H1 (cell line): ENCODE measurements around the gene ZNF189. TPM values are rescaled to one million over a fixed set of nuclear protein-coding genes. Genes with fewer than 3 reads are reported as not detected.

ENCODE experiments used
- CTCF ChIA-PET: fragments of 300-600 bp; sonication (Branson Sonifier 250); formaldehyde crosslinking; loops from one replicate; lab custom pipeline; 2021; ENCODE audit not compliant: partially characterized antibody; lab: Charles Lee
- POLR2A ChIA-PET: fragments of 300-600 bp; sonication (Branson Sonifier 250); formaldehyde crosslinking; loops from one replicate; lab custom pipeline; 2021; ENCODE audit warnings: inconsistent platforms; ENCODE audit not compliant: partially characterized antibody; lab: Charles Lee
- DNase-seq, 2 experiments: peaks; one replicate each; pipeline versions ENCODE4 v3.0.0 to v3.0.0-alpha.2; 2010 to 2022; ENCODE audit warnings: low spot score in 2 of 2, low read depth in 1 of 2, mixed read lengths in 1 of 2
- FAIRE-seq: peaks from 2 replicates; lab custom pipeline; 2011; peaks lifted over from hg19 to GRCh38; lab: Jason Lieb, UNC
- H2AFZ ChIP-seq: 2 replicates; pipeline ENCODE4 v1.8.1; 2012; ENCODE audit warnings: low read length, inconsistent platforms
- H2AK5ac ChIP-seq: 2 replicates; pipeline ENCODE4 v1.6.1; 2013; ENCODE audit warnings: low read depth, low read length
- H2BK120ac ChIP-seq: replicated peaks from 2 replicates; pipeline ENCODE3; 2013; ENCODE audit warnings: low read depth, low read length, inconsistent platforms
- H2BK12ac ChIP-seq: 2 replicates; pipeline ENCODE4 v1.6.1; 2013; ENCODE audit warnings: low read depth, low read length
- H2BK15ac ChIP-seq: 2 replicates; pipeline ENCODE4 v1.6.1; 2013; ENCODE audit warnings: low read length
- H2BK20ac ChIP-seq: 2 replicates; pipeline ENCODE4 v1.6.1; 2013; ENCODE audit warnings: low read length
- H2BK5ac ChIP-seq: 2 replicates; pipeline ENCODE4 v1.6.1; 2013; ENCODE audit warnings: low read depth, low read length
- H3K14ac ChIP-seq: 2 replicates; pipeline ENCODE4 v1.6.1; 2013; ENCODE audit warnings: inconsistent platforms; ENCODE audit not compliant: insufficient read length
- H3K18ac ChIP-seq: 2 replicates; pipeline ENCODE4 v1.6.1; 2013; ENCODE audit warnings: low read length; ENCODE audit errors: extremely low read depth
- H3K23ac ChIP-seq: 2 replicates; pipeline ENCODE4 v1.6.1; 2013; ENCODE audit warnings: inconsistent platforms; ENCODE audit not compliant: insufficient read length
- H3K23me2 ChIP-seq: 2 replicates; pipeline ENCODE4 v1.6.1; 2013; ENCODE audit warnings: low read depth, low read length
- H3K27ac ChIP-seq: 2 replicates; pipeline ENCODE4 v1.6.1; 2011; ENCODE audit warnings: low read depth, low read length, inconsistent platforms
- H3K27me3 ChIP-seq, 4 experiments: replicated peaks in 1 of 4; 1 replicate in 1 of 4; 2 replicates in 3 of 4; pipeline versions ENCODE4 v1.6.1 to v1.8.1; 2011 to 2013; ENCODE audit warnings: low read length in 3 of 4, mild to moderate bottlenecking in 3 of 4, inconsistent platforms in 2 of 4, mixed read lengths in 2 of 4, moderate library complexity in 1 of 4; ENCODE audit not compliant: control insufficient read depth in 3 of 4, insufficient read depth in 3 of 4; ENCODE audit errors: extremely low read depth in 1 of 4
- H3K36me3 ChIP-seq, 4 experiments: 2 replicates each; pipeline versions ENCODE4 v1.6.1 to v1.8.1; 2011 to 2013; ENCODE audit warnings: mild to moderate bottlenecking in 4 of 4, low read length in 3 of 4, moderate library complexity in 2 of 4, control low read depth in 1 of 4, inconsistent platforms in 1 of 4; ENCODE audit not compliant: insufficient read depth in 4 of 4, control insufficient read depth in 2 of 4
- H3K4ac ChIP-seq: replicated peaks from 2 replicates; pipeline ENCODE3; 2013; ENCODE audit warnings: low read length, low read depth, mixed read lengths, inconsistent platforms; ENCODE audit not compliant: insufficient read length
- H3K4me1 ChIP-seq, 4 experiments: replicated peaks in 1 of 4; 1 replicate in 1 of 4; 2 replicates in 3 of 4; pipeline versions ENCODE4 v1.6.1 to v1.8.1; 2011 to 2013; ENCODE audit warnings: low read length in 3 of 4, inconsistent platforms in 2 of 4, mixed read lengths in 1 of 4; ENCODE audit not compliant: insufficient read depth in 4 of 4, control insufficient read depth in 3 of 4
- H3K4me2 ChIP-seq, 2 experiments: 2 replicates each; pipeline versions ENCODE4 v1.6.1 to v1.8.1; 2011 to 2013; ENCODE audit warnings: low read depth in 2 of 2, low read length in 2 of 2, control low read depth in 1 of 2, inconsistent platforms in 1 of 2, mild to moderate bottlenecking in 1 of 2; ENCODE audit not compliant: insufficient read depth in 1 of 2
- H3K4me3 ChIP-seq, 4 experiments: fragments of 200-600, 300-600 bp in 1 of 4; sonication (generic), shearing (Covaris generic), sonication (Bioruptor Twin) in 1 of 4; 2 replicates each; pipeline versions ENCODE4 v1.5.1 to v1.8.1; 2011 to 2016; ENCODE audit warnings: low read length in 4 of 4, low read depth in 3 of 4, control low read depth in 2 of 4, inconsistent platforms in 2 of 4, mild to moderate bottlenecking in 2 of 4, mixed read lengths in 1 of 4, moderate library complexity in 1 of 4; ENCODE audit not compliant: insufficient read depth in 2 of 4; ENCODE audit errors: extremely low read depth in 1 of 4
- H3K56ac ChIP-seq: replicated peaks from 2 replicates; pipeline ENCODE3; 2013; ENCODE audit warnings: low read depth, mild to moderate bottlenecking, mixed read lengths, low read length, inconsistent platforms; ENCODE audit not compliant: insufficient read length
- H3K79me1 ChIP-seq: 2 replicates; pipeline ENCODE4 v1.6.1; 2013; ENCODE audit warnings: low read depth, low read length, control low read depth
- H3K79me2 ChIP-seq, 2 experiments: 2 replicates each; pipeline versions ENCODE4 v1.6.1 to v1.8.1; 2012 to 2013; ENCODE audit warnings: low read length in 2 of 2, mild to moderate bottlenecking in 2 of 2, inconsistent platforms in 1 of 2; ENCODE audit not compliant: insufficient read depth in 2 of 2, control insufficient read depth in 1 of 2
- H3K9ac ChIP-seq, 4 experiments: replicated peaks in 1 of 4; 1 replicate in 1 of 4; 2 replicates in 3 of 4; pipeline versions ENCODE4 v1.6.1 to v1.8.1; 2011 to 2013; ENCODE audit warnings: low read depth in 3 of 4, low read length in 3 of 4, control low read depth in 2 of 4, mild to moderate bottlenecking in 2 of 4, moderate library complexity in 2 of 4, inconsistent platforms in 1 of 4; ENCODE audit errors: extremely low read depth in 1 of 4
- H3K9me3 ChIP-seq, 2 experiments: 2 replicates each; pipeline versions ENCODE4 v1.6.1 to v1.8.1; 2012 to 2013; ENCODE audit warnings: mild to moderate bottlenecking in 2 of 2, moderate library complexity in 2 of 2, control low read depth in 1 of 2, inconsistent platforms in 1 of 2, low read depth in 1 of 2, low read length in 1 of 2, mixed read lengths in 1 of 2; ENCODE audit not compliant: insufficient read depth in 2 of 2
- H4K20me1 ChIP-seq, 2 experiments: replicated peaks in 1 of 2; 2 replicates each; pipeline versions ENCODE3 to v1.8.1; 2011 to 2013; ENCODE audit warnings: inconsistent platforms in 2 of 2, low read length in 2 of 2, mild to moderate bottlenecking in 1 of 2; ENCODE audit not compliant: insufficient read depth in 2 of 2, control insufficient read depth in 1 of 2
- H4K5ac ChIP-seq: 2 replicates; pipeline ENCODE4 v1.6.1; 2013; ENCODE audit warnings: low read length, low read depth, mixed read lengths, inconsistent platforms; ENCODE audit not compliant: insufficient read length
- H4K8ac ChIP-seq: 2 replicates; pipeline ENCODE4 v1.8.0; 2013; ENCODE audit warnings: mild to moderate bottlenecking, moderate library complexity, low read length, inconsistent platforms; ENCODE audit not compliant: insufficient read depth; ENCODE audit errors: extremely low read depth
- H4K91ac ChIP-seq: replicated peaks from 2 replicates; pipeline ENCODE3; 2013; ENCODE audit warnings: low read length, mixed read lengths, inconsistent platforms; ENCODE audit not compliant: insufficient read length
- HDAC2 ChIP-seq, 2 experiments: fragments of 300-600 bp in 1 of 2; sonication (generic) in 1 of 2; IDR thresholded peaks; 2 replicates each; pipeline ENCODE4 v1.6.1; 2011 to 2012; ENCODE audit warnings: low read depth in 2 of 2, low read length in 2 of 2, mild to moderate bottlenecking in 2 of 2, moderate library complexity in 2 of 2, borderline replicate concordance in 1 of 2, inconsistent platforms in 1 of 2
- POLR2A ChIP-seq, 2 experiments: IDR thresholded peaks; 1 replicate in 1 of 2; 2 replicates in 1 of 2; pipeline ENCODE4 v1.6.1; 2011; ENCODE audit warnings: low read depth in 2 of 2, low read length in 2 of 2, mild to moderate bottlenecking in 2 of 2; ENCODE audit errors: control extremely low read depth in 1 of 2
- ZNF274 ChIP-seq: IDR thresholded peaks from 2 replicates; pipeline ENCODE4 v1.7.0; 2012; ENCODE audit warnings: low read length, borderline replicate concordance; ENCODE audit errors: extremely low read depth
- WGBS, 2 experiments: shearing (Covaris generic) in 1 of 2; methylation state at CpG; one replicate each; pipeline versions ENCODE4 v1.1.6 to v1.1.7; 2013 to 2015; ENCODE audit warnings: low lambda C conversion rate in 2 of 2, mixed read lengths in 2 of 2, inconsistent platforms in 1 of 2, low coverage in 1 of 2, missing lambda C conversion rate in 1 of 2; ENCODE audit not compliant: insufficient replicate concordance in 2 of 2, insufficient coverage in 1 of 2, insufficient read length in 1 of 2; ENCODE audit errors: extremely low coverage in 1 of 2, missing lambda C conversion rate in 1 of 2; 5-methylcytosine and 5-hydroxymethylcytosine counted together
- polyA plus RNA-seq, 7 experiments: library from polyadenylated mRNA; depleted of rRNA in 3 of 7; stranded (reverse) in 5 of 7; unstranded in 2 of 7; fragments of >200 nt in 5 of 7; fragments of 200-250 nt in 2 of 7; gene quantifications; 1 replicate in 5 of 7; 2 replicates in 1 of 7; 4 replicates in 1 of 7; pipeline versions ENCODE4 v1.2.1 to v1.2.3, GENCODE V29; 2011 to 2013; ENCODE audit warnings: missing spikeins in 2 of 7, mixed read lengths in 2 of 7
- total RNA-seq: library from RNA; stranded (reverse); fragmentation: NEBNext Ultra II Directional; extraction: Animal tissue kit (Norgen Biotek cat#: 25700); gene quantifications from 2 replicates; pipeline ENCODE4 v1.2.1, GENCODE V29; 2021

Gene ZNF189
- total and polyA plus RNA-seq, 2 of the 8 experiments (the other 6 are each of a cell fraction or from before 2014, with no cell fraction given) = 1.9 to 12.3 TPM

DNA sequence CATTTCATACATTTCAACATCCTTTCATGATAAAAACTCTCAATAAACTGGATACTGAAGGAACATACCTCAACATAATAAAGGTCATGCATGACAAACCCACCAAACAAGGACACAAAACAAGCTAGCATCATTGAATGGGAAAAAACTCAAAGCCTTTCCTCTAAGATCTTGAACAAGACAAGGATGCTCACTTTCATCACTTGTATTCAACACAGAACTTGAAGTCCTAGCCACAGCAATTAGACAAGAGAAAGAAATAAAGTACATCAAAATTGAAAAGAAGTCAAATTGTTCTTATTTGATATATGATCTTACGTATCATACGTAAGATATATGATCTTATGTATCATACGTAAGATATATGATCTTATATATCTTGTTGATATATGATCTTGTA is 5.5 kb upstream of the ZNF189 start:
- Histone ChIP-seq H3K9me3 (no peaks in the 10 kb centered on the region; a peak in 1 of 4 replicates), H4K91ac (no peak overlapping the region)
- CTCF ChIA-PET = no interaction called here

More for the DNA sequence above, 5.5 kb upstream of the ZNF189 start:
- no peaks in the 10 kb centered on the region for H3K79me1 ChIP-seq
- 92% methylated on average over 3 of the region's 3 CpGs; no CpG with 5 or more reads in 1 of the 2 experiments for WGBS, 2 experiments
- no peak for TF ChIP-seq HDAC2 (IDR thresholded peaks at IDR 0.05; ENCODE audit: borderline replicate concordance in 1 of 2, low read depth in 2 of 2, low read length in 2 of 2)
- no peak for TF ChIP-seq ZNF274
- TF ChIP-seq POLR2A (IDR thresholded peaks at IDR 0.05; ENCODE audit: control extremely low read depth in 1 of 2, low read depth in 2 of 2, low read length in 2 of 2) = no peak
- H3K9ac ChIP-seq = no peak overlapping the region
- H3K18ac ChIP-seq = no peak overlapping the region
- H2BK12ac ChIP-seq = no peak overlapping the region
- no peak overlapping the region for H3K56ac ChIP-seq
- H2BK20ac ChIP-seq = no peak overlapping the region
- no peak overlapping the region for H3K4me2 ChIP-seq
- H3K23me2 ChIP-seq = no peaks in the 10 kb centered on the region
- H3K36me3 ChIP-seq = peaks cover 0 to 43% (median 19%) of the 10 kb centered on the region in 4 experiments; a peak in 6 of 8 replicates
- no peak overlapping the region for H3K4ac ChIP-seq
- no peak overlapping the region for H3K4me3 ChIP-seq
- H3K27me3 ChIP-seq = no peaks in the 10 kb centered on the region
- H2AK5ac ChIP-seq = no peak overlapping the region
- no peak overlapping the region for H3K27ac ChIP-seq
- POLR2A ChIA-PET = no interaction called here
- no peak overlapping the region for H2AFZ ChIP-seq
- H4K8ac ChIP-seq = no peak overlapping the region
- DNase-seq (no peak), FAIRE-seq (no peak)
- H3K23ac ChIP-seq = no peak overlapping the region
- H3K14ac ChIP-seq = no peak overlapping the region
- H3K4me1 ChIP-seq = peaks cover 0 to 3% (median 0%) of the 10 kb centered on the region in 4 experiments; a peak in 1 of 7 replicates
- H3K79me2 ChIP-seq = peaks cover 25 to 75% of the 10 kb centered on the region in 2 experiments
- H4K20me1 ChIP-seq = peaks cover 0 to 1% of the 10 kb centered on the region in 2 experiments
- no peak overlapping the region for H2BK5ac ChIP-seq
- no peak overlapping the region for H2BK120ac ChIP-seq
- H4K5ac ChIP-seq = no peak overlapping the region
- H2BK15ac ChIP-seq = no peak overlapping the region
